Uterus (tissue), 4 donors: ENCODE measurements around the gene NEIL3. TPM values are rescaled to one million over a fixed set of nuclear protein-coding genes. Genes with fewer than 3 reads are reported as not detected.

Experiments
- DNase-seq, 2 donors: peaks; one replicate each; pipeline ENCODE4 v3.0.0-alpha.2; 2019 to 2020
- H3K27ac ChIP-seq, 2 donors: fragments of 200-600 bp; sonication (generic); 1 replicate in 1 of 2; 2 replicates in 1 of 2; pipeline ENCODE4 v1.5.1; 2016 to 2018
- H3K27me3 ChIP-seq, 2 donors: fragments of 200-600 bp; sonication (generic); one replicate each; pipeline ENCODE4 v1.5.1; 2018 to 2019; ENCODE audit warnings: control low read depth in 1 of 2
- H3K36me3 ChIP-seq, 2 donors: fragments of 200-600 bp; sonication (generic); one replicate each; pipeline ENCODE4 v1.5.1; 2019; ENCODE audit warnings: control low read depth in 1 of 2
- H3K4me1 ChIP-seq, 2 donors: fragments of 200-600 bp; sonication (generic); one replicate each; pipeline ENCODE4 v1.5.1; 2018 to 2019; ENCODE audit warnings: control low read depth in 1 of 2
- H3K4me3 ChIP-seq, 2 donors: fragments of 200-600 bp; sonication (generic); 1 replicate in 1 of 2; 2 replicates in 1 of 2; pipeline ENCODE4 v1.5.1; 2018 to 2019; ENCODE audit warnings: mild to moderate bottlenecking in 1 of 2
- H3K9me3 ChIP-seq, 2 donors: fragments of 200-600 bp; sonication (generic); one replicate each; pipeline ENCODE4 v1.5.1; 2019; ENCODE audit warnings: control low read depth in 1 of 2
- CTCF ChIP-seq, 4 experiments: fragments of 200-600 bp in 2 of 4; fragments of 450-650 bp in 2 of 4; sonication (generic) in 2 of 4; IDR thresholded peaks; one replicate each; pipeline ENCODE4 v1.5.1; 2016 to 2019; ENCODE audit warnings: antibody characterized with exemption in 4 of 4, mild to moderate bottlenecking in 2 of 4, moderate library complexity in 1 of 4
- POLR2A ChIP-seq, 2 donors: fragments of 450-650 bp; IDR thresholded peaks; one replicate each; pipeline ENCODE4 v1.6.1; 2016; ENCODE audit warnings: antibody characterized with exemption in 2 of 2, mild to moderate bottlenecking in 1 of 2, moderate library complexity in 1 of 2
- intact Hi-C: fragments of 100-400 bp; cut with DNase I; formaldehyde crosslinking; loops from one replicate; pipeline ENCODE4 v1.15.1; 2023; ENCODE audit warnings: low total_unique reads
- total RNA-seq, 4 donors: library from RNA; depleted of rRNA in 3 of 4; stranded (reverse); fragments of >200 nt in 3 of 4; gene quantifications; one replicate each; pipeline versions ENCODE4 v1.1.0 to v1.2.4, GENCODE V29; 2014 to 2023
- donor health status: DM: yes; HTN: yes; CAD: no.

Gene NEIL3
- total RNA-seq, 4 donors from 2014 or later: 8.3 TPM; not detected in 3

DNA sequence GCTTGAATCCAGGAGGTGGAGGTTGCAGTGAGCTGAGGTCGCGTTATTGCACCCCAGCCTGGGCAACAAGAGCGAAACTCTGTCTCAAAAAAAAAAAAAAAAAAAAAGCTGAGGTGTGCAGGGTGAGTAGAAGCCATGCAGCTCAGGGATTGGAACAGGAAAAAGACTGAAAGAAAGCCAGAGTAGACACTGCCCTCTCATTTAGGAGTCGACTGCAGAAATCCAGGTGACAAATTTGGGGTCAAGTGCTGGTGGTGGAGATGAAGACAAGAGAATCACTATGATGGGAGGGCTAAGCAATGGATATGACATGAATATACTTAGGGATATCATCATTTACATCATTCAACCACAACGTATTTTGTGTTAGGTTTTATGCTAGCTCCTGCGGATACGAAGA is 1.9 kb downstream of the NEIL3 start:
- intact Hi-C loops: no loop called here
- Histone ChIP-seq H3K27ac (no peak overlapping the region), H3K9me3 (no peaks in the 10 kb centered on the region), H3K4me1 (no peaks in the 10 kb centered on the region), H3K27me3 (no peaks in the 10 kb centered on the region), H3K4me3 (no peak overlapping the region), H3K36me3 (no peaks in the 10 kb centered on the region)
- DNase-seq: no peak
- TF ChIP-seq CTCF (IDR thresholded peaks at IDR 0.05): no peak
- TF ChIP-seq POLR2A (IDR thresholded peaks at IDR 0.05): no peak

- Histone ChIP-seq H3K9me3 (no peaks in the 10 kb centered on the region), H3K4me3 (no peak overlapping the region), H3K27ac (no peak overlapping the region), H3K36me3 (no peaks in the 10 kb centered on the region), H3K27me3 (no peaks in the 10 kb centered on the region), H3K4me1 (no peaks in the 10 kb centered on the region)
- intact Hi-C loops: no loop called here
- DNase-seq: no peak
- no peak for TF ChIP-seq CTCF (IDR thresholded peaks at IDR 0.05)
- TF ChIP-seq POLR2A (IDR thresholded peaks at IDR 0.05): no peak
Measured at GRCh38 chr4:177313263-177313662, 3.6 kb downstream of the NEIL3 start.

- no peaks in the 10 kb centered on the region for H3K4me1 ChIP-seq
- H3K4me3 ChIP-seq: no peak overlapping the region
- intact Hi-C loops: no loop called here
- no peaks in the 10 kb centered on the region for H3K9me3 ChIP-seq
- H3K27ac ChIP-seq: no peak overlapping the region
- no peak for DNase-seq
- H3K36me3 ChIP-seq: no peaks in the 10 kb centered on the region
- no peak for TF ChIP-seq CTCF (IDR thresholded peaks at IDR 0.05)
- TF ChIP-seq POLR2A (IDR thresholded peaks at IDR 0.05): no peak
- no peaks in the 10 kb centered on the region for H3K27me3 ChIP-seq
Measured at GRCh38 chr4:177315767-177316464, 6.2 kb downstream of the NEIL3 start.

GRCh38 chr4:177320721-177321120 is 11.0 kb downstream of the NEIL3 start:
- Histone ChIP-seq H3K27ac (no peak overlapping the region), H3K4me3 (no peak overlapping the region), H3K4me1 (no peaks in the 10 kb centered on the region), H3K9me3 (no peaks in the 10 kb centered on the region), H3K27me3 (no peaks in the 10 kb centered on the region), H3K36me3 (no peaks in the 10 kb centered on the region)
- intact Hi-C loops: no loop called here
- TF ChIP-seq POLR2A (IDR thresholded peaks at IDR 0.05) (no peak), CTCF (IDR thresholded peaks at IDR 0.05) (no peak)
- no peak for DNase-seq

- no peak overlapping the region for H3K27ac ChIP-seq
- no peak for DNase-seq
- H3K4me3 ChIP-seq: no peak overlapping the region
- intact Hi-C loops: no loop called here
- no peaks in the 10 kb centered on the region for H3K36me3 ChIP-seq
- TF ChIP-seq CTCF (IDR thresholded peaks at IDR 0.05) (no peak), POLR2A (IDR thresholded peaks at IDR 0.05) (no peak)
- no peaks in the 10 kb centered on the region for H3K4me1 ChIP-seq
- H3K9me3 ChIP-seq: no peaks in the 10 kb centered on the region
- no peaks in the 10 kb centered on the region for H3K27me3 ChIP-seq
Measured at GRCh38 chr4:177321647-177322046, 12.0 kb downstream of the NEIL3 start.
